SK-MEL-5 (cell line): ENCODE results near the gene IER2. TPM values are rescaled to one million over a fixed set of nuclear protein-coding genes. Genes with fewer than 3 reads are reported as not detected.

Experiments used
- total RNA-seq: library from RNA; depleted of rRNA; stranded (reverse); fragments of >200 nt; shearing (Covaris generic); gene quantifications from 2 replicates; pipeline ENCODE4 v1.2.3, GENCODE V29; 2014; rRNA removed

Gene IER2
- total RNA-seq, 1 experiment from 2014 or later = 7.8 TPM

Other genes with a start within 250 kb of the IER2 start
- gene SYCE2, start 231.1 kb upstream of the IER2 start, total RNA-seq = 0.50 and 0.64 TPM in 2 replicates
- 42.1 and 44.7 TPM in 2 replicates for gene FARSA, start 216.7 kb upstream of the IER2 start, total RNA-seq
- gene CALR, start 211.8 kb upstream of the IER2 start, total RNA-seq = 1,274 and 1,279 TPM in 2 replicates
- 126 and 134 TPM in 2 replicates for gene RAD23A, start 204.5 kb upstream of the IER2 start, total RNA-seq
- gene GADD45GIP1, start 193.2 kb upstream of the IER2 start, total RNA-seq = 39.6 and 45.7 TPM in 2 replicates
- gene DAND5, start 180.8 kb upstream of the IER2 start, total RNA-seq = not detected in 2 replicates
- gene NFIX, start 154.9 kb upstream of the IER2 start, total RNA-seq = 4.2 and 4.9 TPM in 2 replicates
- gene LYL1, start 47.6 kb upstream of the IER2 start, total RNA-seq = not detected in 2 replicates
- 32.9 and 36.8 TPM in 2 replicates for gene TRMT1, start 33.7 kb upstream of the IER2 start, total RNA-seq
- gene NACC1, start 32.1 kb upstream of the IER2 start, total RNA-seq = 38.9 and 44.2 TPM in 2 replicates
- 22.0 and 26.1 TPM in 2 replicates for gene STX10, start within 50 bp of the IER2 start, total RNA-seq